ENCODE data around the gene PLIN1.

Gene PLIN1

GRCh38 chr15:89628806-89629715 is 50.1 kb downstream of the PLIN1 start:
- DNase-seq (ENCODE audit: low spot score): no peak

GRCh38 chr15:89628301-89628700 is 50.9 kb downstream of the PLIN1 start:
- no peak for DNase-seq (ENCODE audit: low spot score)

- no peak for DNase-seq (ENCODE audit: low spot score)
These were observed 51.8 kb downstream of the PLIN1 start for GRCh38 chr15:89627256-89627970.

GRCh38 chr15:89625716-89626115 is 53.5 kb downstream of the PLIN1 start:
- DNase-seq (ENCODE audit: low spot score): no peak

- DNase-seq (ENCODE audit: low spot score): no peak
These were observed 56.0 kb downstream of the PLIN1 start for GRCh38 chr15:89623165-89623564.

- DNase-seq (ENCODE audit: low spot score): no peak
These were observed 57.6 kb downstream of the PLIN1 start for GRCh38 chr15:89621547-89621946.

GRCh38 chr15:89616228-89616627 is 62.9 kb downstream of the PLIN1 start:
- no peak for DNase-seq (ENCODE audit: low spot score)

GRCh38 chr15:89615135-89615534 is 64.0 kb downstream of the PLIN1 start:
- DNase-seq (ENCODE audit: low spot score): no peak

Measured in kidney tubule cell (primary cell).